ENCODE measurements around the gene CMTM5.
"Not testable (repeated sequence)": the region's sequence is repeated elsewhere in the genome, so short reads cannot be mapped to it uniquely, and the experiment has no call there.

Gene CMTM5

DNA sequence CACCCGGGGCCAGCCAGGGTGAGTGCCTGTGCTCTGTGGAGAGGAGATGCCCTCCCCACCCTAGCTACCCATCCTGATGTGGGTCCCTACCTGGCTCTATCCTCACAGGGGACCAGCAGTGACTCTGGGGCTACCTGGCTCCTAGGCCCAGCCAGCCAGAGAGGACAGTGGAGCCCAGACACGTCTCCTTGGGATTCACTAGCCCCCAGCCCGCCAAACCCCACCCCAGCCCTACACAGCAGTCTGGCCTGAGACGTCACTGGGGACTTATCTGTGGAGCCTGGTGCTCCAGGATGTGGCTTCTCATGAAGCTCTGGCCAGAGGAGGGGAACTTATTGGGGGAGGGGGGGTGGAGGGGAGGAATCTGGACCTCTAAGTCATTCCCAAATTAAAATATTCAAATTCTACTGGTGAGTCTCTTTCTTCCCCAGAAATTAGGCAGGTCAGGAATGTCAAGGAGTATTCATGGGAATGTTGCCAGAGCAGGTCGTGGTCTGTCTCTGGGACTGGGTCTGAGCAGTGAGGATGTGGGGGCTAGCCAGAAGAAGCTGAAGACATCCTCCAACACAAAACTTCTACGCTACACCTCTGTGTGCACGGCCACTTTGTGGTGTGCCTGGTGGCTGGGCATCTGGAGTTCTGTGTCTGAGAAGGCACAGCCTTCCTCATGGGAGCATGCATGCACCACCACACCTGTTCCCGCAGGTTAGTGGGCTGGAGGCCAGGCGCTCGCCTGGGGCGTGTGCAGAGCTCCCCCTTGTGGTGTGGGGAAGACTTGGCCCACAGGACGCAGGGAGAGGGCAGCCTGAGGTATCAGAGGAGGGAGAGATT lies 2.7 kb downstream of the CMTM5 start:
- DNase-seq: peak; percentile 64

DNA sequence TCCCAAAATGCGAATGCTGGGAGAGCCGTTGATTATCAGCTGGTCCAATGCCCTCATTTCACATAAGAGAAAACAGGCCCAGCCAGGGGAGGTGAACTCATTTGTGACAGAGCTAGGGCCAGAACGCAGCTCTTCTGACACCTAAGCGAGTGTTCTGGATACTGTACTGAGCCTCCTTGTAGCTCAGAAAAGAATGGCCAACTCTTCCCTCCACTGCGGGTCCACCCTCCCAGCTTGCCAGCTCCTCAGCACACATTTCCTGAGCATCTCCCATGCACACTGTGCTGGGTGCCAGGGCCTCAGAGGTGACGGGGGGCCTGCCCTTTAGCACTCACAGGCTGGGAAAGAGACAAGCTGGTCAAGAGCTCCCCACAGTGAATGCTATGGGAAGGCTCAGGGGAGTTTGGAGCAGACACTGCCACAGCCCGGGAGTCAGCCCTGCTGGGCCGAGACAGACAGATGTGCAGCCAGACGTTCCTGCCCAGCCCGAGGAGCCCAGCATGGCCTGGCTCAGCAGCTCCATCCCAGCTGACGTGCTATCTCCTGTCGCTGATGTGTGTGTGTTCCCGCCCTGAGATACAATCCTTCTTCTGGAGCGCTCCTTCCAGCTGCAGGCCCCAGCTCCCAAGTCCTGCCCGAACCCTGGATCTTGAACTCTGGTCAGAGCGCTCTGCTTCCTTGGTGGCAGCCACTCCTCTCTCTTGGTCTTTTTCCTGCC lies 3.5 kb downstream of the CMTM5 start:
- no peak for DNase-seq

DNA sequence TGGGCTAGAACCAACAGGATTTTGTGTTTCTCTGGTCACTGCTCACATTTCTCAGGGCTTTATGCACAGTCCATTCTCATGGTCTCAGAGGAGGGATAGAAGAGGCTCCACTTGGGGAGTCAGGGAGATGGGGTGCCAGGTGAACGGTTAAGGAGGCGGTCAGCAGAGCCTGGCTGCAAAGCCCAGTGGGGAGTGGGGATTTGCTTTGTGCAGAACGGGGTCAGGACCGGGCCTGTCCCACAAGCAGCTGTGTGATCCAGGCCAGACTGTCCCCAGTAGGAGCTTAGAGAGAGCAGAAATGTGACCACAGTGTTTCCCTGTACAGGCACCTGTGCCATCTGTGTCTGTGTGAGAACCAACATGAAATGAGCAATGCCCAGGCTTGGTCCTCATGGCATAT lies 4.1 kb downstream of the CMTM5 start:
- no peak for DNase-seq

DNA sequence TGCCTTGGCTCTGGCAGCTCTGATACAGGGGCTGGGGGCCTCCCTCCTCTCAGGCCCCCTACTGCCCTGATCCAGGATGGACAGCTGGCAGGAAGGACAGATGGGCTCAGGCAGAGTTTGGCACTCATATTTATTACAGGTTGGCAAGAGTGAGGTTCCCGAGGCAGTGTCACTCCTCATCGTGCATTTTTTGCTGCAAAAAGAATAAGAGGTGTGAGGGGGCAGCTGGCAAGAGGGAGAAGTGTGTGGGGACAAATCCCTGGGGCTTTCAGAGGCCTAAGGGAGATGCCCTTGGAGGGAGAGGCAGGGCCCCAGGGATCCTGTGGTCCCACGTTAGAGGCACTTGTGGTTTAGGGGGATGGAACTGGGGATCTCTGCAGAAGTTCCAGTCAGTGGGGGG lies 5.0 kb downstream of the CMTM5 start:
- no peak for DNase-seq

DNA sequence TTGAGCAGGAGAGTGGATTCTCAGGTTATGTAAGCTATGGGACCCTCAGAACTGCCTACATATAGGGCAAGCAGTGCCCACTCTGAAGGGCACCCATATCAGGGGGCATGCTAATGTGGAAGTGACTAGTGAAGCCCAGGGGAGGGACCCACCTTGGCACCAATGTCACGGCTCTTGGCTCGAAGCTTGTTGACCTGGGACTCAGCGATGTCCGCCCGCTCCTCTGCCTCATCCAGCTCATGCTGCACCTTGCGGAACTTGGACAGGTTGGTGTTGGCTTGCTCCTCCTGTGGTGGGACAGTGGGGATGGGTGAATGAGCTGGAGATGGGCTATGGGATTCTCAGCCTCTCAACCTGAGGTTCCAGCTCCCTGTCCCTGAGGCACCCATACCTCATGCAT lies 5.4 kb downstream of the CMTM5 start:
- DNase-seq: no peak

DNA sequence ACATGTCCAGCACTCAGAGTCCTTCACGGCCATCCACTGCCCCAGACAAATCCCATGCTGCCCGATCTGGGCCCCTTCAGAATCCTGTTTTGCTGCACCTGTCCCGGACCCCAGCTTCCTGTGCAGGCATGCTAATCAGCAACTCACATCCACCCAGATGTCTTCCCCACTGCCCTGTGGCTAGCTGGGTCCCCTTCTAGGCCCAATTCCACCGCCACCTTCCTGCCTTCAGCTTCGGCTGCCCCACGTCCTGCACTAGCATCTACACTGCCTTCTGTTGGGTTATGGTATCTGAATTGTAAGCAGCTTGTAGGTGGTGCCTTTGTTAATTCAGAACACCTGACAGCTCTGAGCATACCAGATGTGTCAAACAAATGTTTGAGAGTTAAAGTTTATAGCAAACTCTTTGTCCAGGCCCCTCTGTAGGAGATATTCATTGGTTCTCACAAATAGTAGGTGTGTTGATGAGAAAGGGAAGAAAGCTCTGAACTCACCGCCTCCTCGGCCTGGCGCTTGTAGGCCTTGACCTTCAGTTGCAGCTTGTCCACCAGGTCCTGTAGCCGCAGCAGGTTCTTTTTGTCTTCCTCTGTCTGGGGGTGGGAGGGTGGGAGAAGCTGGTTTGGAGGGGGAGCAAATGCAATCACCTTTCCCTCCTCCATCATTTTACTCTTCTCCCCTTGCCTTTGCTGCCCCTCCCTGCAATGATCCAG lies 6.0 kb downstream of the CMTM5 start:
- no peak for DNase-seq

DNA sequence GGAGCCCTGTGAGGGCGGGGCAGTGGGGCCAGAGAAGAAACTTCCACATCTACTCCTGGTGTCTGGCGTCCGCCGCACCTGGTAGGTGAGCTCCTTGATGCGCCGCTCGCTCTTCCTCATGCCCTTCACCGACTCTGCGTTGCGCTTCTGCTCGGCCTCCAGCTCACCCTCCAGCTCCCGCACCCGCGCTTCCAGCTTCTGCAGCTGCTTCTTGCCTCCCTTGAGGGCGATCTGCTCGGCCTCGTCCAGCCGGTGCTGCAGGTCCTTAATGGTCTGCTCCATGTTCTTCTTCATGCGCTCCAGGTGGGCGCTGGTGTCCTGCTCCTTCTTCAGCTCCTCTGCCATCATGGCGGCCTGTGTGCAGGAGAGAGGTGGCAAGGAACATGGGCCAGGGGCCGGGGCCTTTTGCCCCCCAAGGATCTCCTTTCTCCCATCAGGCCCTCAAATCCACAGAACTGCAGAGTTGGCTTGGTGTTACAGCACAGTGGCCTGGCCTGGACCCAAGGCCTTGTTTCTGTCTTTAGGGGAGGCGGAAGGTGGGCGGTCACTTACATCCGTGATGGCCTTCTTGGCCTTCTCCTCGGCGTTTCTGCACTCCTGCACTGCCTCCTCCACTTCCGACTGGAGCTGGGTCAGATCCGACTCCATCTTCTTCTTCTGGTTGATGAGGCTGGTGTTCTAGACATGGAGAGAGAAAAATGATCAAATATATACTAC lies 7.7 kb downstream of the CMTM5 start:
- DNase-seq: no peak

DNA sequence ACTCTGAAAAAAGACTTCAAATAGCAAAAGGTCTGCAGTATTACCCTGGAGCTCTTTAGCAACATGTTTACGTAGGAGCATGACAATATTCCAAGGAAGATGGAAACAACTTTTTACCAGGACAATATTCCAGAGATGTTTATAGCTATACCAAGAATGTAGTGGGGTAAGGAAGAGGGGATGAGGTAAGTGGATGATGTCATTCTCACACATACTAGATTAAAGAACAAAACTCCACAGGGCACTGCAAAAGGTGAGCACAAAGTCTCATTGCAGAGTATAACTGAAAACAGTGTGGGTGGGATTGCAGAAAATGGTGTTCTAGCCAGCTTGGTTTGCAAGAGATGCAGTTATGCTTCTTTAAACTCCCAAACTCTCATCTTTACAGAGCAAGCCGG lies 8.4 kb downstream of the CMTM5 start:
- DNase-seq: no peak

DNA sequence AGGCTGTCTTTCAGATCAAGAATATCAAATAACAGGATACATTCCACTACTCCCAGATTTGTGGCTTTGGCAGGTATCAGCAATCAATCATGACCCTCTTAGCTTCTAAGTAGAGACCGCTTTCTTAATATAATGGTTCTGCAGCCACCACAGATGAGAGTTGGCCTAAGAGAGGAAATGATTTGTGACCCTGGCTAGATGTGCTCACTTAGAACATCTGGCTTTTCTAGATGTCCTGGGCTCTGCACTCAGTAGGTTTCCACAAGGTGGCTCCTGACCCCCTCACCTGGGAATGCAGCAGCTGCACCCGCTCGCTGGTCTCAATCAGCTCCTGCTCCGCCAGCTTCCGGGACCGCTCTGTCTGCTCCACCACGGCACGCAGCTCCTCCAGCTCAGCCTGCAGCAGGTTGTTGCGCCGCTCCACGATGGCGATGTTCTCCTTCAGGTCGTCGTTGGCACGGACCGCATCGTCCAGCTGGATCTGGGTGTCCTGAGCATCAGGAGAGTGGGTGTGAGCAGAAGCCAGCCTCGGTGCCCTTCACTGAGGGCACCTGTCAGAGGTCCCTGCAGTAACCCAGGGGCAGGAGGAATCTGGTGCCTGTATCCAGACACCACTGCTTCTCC lies 8.9 kb downstream of the CMTM5 start:
- DNase-seq: no peak

DNA sequence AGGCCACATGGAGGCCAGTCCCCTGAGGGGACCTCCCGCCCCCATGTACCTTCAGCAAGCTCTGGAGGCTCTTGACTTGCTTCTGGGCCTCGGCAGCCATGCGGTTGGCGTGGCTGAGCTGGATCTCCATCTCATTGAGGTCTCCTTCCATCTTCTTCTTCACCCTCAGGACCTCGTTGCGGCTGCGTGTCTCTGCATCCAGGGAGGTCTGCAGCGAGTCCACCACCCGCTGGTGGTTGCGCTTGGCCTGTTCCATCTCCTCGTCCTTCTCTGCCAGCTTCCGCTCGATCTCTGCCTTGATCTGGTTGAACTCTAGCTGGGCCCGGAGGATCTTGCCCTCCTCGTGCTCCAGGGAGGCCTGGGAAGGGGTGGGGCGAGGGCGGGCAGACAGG lies 9.4 kb downstream of the CMTM5 start:
- DNase-seq: not testable (repeated sequence)

DNA sequence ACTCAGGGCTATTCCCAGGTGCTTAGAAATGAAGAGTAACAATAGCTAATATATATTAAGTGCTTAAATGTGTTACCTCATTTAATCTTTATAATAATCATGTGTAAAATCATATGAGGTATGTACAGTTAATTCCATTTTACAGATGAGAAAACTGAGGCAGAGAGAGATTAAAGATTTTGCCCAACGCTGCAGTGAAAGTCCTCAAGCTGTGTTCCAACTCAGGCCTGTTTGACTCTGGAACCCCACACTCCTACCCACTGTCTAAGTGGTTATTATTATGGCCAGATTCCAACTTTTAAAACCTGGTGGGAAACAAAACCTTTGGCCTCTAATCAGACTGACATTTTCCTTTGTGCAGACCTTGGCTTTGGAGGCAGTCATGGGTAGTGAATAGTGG lies 10.2 kb downstream of the CMTM5 start:
- no peak for DNase-seq

DNA sequence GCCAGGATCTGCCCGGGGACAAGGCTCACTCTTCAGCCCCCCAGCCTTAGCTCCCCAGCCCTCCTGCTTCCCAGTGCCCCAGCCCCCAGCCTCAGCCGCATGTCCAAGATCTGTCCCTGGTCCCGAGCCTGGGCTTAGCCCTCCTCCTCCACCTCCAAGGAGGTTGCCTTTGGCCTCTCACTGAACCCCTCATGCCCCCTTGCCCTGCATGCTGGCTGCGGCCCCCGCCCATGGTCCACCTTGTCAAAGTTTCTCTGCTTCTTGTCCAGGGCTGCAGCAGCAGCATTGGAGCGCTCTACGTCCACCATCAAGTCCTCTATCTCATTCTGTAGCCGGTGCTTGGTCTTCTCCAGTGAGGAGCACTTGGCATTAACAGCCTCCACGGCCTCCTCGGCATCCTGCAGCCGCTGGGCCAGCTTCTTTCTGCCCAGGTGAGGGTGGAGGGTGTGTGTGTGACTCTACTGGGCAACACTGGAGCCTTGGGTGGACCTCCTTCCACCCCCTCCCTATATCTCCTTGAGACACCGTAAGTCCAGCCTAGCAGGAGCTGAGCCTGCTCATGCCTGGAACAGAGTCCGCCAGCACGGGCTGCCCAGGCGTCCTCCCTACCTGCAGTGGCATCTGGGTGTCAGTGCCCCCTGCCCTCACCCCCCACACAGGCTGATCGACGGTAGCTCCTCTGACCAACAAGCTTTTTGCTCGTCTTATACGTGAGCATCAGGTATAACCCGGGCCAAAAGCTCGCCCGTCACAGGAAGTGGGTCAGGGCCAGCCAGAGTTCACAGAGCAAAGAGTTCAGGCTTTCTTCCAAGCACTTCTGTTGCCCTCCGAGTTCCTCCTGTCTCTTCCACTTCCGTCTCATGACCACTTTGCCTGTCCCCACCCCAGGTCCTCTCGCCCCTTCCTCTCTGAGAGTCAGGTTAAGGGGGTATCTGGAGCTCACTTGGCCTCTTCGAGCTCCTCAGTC lies 11.4 kb downstream of the CMTM5 start:
- no peak for DNase-seq

DNA sequence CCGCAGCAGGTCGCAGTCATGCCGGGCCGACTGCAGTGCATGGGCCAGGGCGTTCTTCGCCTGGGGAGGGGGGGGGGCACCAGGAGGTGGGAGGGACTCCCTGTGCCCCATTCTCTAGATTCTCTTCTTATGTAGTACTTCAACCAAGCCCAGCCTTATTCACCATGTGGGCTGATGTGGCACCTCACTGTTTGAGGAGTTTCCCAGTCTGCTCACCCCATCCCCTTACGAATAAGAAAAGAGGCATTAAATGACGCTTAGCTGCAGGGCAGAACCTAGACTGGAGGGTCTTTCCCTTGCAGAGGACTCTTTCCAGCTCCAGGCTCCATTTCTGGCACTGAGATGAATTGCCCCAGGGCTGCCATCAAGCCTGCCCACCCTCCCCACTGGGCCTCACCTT lies 12.2 kb downstream of the CMTM5 start:
- DNase-seq: no peak

DNA sequence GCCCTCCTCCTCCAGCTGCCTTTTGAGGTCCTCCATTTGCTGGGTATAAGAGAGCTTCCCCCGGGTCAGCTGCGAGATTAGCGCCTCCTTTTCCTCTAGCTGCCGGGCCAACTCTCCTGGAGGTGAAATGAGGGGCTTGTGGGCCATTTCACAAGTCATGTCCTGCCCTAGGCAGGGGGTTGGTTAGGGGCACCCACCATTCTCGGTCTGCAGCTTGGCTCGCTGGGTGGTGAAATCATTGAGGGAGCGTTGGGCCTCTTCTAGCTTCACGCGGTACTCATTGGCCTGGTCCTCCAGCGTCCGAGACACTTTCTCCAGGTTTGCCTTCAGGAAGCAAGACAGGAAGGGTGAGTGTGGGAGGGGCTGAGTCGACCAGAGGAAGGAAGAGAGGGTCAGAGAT lies 12.6 kb downstream of the CMTM5 start:
- DNase-seq: no peak

DNA sequence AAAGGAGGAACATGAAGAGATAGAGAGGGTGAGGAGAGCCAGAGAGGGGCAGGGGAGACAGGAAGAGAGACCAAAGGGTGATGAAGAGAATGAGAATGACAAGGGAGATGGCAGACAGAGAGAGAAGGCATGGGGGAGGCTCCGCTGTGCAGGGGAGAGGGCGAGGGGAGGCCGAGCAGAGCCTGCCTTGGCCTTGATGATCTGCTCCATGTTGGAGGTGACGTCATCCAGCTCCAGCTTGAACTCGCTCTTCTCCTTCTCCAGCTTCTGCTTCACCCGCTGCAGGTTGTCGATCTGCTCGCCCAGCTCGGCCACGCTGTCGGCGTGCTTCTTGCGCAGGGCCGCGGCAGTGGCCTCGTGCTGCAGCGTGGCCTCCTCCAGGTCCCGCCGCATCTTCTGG lies 13.0 kb downstream of the CMTM5 start:
- not testable (repeated sequence) for DNase-seq

DNA sequence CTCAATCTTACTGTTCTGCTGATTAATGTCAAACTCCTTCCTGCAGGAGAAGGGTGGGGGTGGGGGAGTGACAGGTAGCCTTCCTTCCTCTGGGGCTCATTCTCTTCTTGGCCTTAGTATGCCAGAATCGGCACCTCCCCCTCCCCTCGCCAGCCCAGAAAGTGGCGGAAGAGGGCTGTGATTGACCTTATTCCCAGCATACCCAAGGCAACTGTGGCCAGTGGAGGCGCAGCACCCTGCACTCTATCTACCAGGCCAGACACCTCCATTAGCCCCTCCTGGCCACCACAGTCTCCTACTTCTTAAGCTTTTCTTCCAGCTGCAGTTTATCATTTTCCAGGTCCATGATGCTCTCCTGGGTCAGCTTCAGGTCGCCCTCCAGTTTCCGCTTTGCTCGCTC lies 15.8 kb downstream of the CMTM5 start:
- no peak for DNase-seq

DNA sequence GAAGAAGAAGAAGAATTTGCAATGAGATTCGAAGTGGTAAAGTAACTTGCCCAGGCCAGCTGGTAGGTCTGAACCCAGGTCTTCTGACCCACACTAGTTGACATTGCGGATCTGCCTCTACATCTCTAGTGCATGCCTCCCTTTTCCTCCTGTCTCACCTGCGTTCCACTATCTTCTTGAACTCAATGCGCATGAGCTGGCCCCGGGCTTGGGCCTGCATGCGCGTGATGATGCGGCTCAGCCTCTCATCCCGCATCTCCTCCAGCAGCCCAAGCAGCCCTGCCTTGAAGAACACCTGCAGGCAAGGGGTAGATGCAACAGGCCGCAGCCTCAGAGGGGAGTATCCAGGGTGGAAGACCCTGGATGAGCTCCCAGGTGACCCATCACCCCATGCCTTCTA lies 19.3 kb downstream of the CMTM5 start:
- no peak for DNase-seq

DNA sequence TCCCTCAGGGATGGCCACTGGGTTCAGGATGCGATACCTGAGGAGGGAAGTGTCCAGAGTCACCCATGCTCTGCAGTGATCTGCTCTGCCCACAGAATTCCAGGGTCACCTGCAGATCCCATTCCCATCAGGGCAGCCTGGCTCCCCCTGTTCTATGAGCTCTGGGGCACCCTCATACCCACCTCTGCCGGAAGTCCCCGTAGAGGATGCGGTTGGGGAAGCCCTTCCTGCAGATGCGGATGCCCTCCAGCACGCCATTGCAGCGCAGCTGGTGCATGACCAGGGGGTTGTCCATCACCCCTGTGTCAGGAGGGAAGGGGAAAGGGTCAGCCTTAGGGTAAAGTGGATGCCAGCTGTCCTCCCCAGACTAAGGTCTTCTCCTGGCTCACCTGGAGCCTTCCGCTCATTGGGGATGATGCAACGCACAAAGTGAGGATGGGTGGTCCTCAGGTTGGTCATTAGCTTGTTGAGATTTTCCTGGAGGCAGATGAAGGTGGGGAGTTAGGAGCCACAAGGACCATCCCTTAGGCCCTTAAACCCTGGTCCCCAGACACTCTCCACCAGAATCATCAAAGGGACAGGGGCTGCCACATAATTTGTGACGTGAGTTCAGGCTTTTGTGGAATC lies 20.0 kb downstream of the CMTM5 start:
- no peak for DNase-seq

DNA sequence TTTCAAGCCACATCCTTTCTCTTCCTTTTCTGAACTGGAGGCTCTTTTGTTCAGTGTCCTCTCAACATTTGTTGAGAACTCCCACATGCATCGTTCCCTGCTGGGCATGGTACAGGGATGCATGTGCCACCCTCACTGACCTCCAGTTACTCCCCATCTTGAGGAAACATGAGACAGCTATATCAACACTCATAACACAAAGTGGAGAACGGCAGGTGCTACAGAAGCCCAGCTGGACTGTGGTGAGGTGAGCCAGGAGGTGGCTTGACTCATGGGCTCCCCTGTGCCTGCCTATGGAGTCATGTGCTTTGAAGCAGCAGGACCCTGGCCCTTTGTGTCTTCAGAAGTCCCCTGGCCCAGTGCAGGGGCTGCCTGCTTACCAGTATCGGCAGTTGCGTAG lies 21.5 kb downstream of the CMTM5 start:
- no peak for DNase-seq

DNA sequence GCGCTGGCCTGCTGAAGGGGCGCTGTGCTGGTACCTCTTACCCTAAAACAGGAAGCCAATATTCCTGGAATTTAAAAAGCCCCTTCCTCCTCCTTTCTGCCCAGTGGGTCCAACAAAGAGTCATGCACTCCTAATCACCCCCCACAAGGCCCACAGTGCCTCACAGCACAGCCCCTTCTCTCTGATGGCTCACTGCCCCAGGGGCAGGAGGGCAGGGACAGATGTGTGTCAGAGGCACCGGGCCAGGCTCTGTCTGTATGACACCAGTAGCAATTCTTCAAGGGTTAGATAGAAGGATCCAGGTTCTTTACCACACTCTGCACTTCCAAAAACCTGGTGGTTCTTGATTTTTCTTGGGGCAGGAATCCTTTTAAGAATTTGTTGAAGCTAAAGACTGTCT lies 22.3 kb downstream of the CMTM5 start:
- DNase-seq: no peak

DNA sequence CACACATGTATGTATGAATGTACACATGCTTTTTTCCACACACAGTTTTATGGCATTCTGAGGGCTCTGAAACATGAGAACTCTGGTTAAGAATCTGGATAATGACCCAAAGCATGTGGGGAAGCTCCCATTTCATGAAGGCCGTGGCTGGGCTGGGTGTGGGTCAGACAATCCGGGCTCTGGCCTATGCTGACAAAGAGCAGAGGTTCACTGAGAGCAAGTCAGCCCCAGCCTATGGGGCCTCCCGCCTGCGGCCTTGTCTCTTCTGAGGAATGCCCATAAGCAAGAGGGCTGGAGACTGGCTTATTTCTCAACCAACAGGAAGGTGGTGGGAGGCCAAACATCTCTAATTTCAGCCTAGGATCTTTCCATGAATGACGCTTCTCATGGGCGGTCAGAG lies 22.7 kb downstream of the CMTM5 start:
- DNase-seq: no peak

Measured in activated naive CD4-positive, alpha-beta T cell treated with Interleukin-2 at 50 U/mL for 16 hours (primary cell).